NCI-H446 (cell line): ENCODE measurements around the gene TMED8.
"Not testable (repeated sequence)": the region's sequence is repeated elsewhere in the genome, so short reads cannot be mapped to it uniquely, and the experiment has no call there.

Experiments used
- DNase-seq, 2 experiments: peaks; one replicate each; lab custom pipeline; 2025; lab: John Stamatoyannopoulos, UW

The TMED8 gene

GRCh38 chr14:77322250-77322902, 54.5 kb downstream of the TMED8 start:
- no peak for DNase-seq

- peak; percentile 84 to 92 for DNase-seq
These were observed 56.5 kb downstream of the TMED8 start, which contains the start of gene POMT2 for GRCh38 chr14:77320238-77320935. Gene POMT2 (minus strand): TSS chr14:77320883. CDS start chr14:77320681, 202 bp downstream.

- no peak for DNase-seq
These were observed 57.5 kb downstream of the TMED8 start for GRCh38 chr14:77319422-77319821.

GRCh38 chr14:77318756-77319155, 58.1 kb downstream of the TMED8 start:
- DNase-seq: not testable (repeated sequence)

GRCh38 chr14:77318006-77318553, 58.8 kb downstream of the TMED8 start:
- DNase-seq: no peak

- peak in 1 of 2 experiments; percentile 37 for DNase-seq
These were observed 60.0 kb downstream of the TMED8 start for GRCh38 chr14:77316872-77317301.

- DNase-seq: no peak
These were observed 60.7 kb downstream of the TMED8 start for GRCh38 chr14:77316195-77316505.

GRCh38 chr14:77314539-77315457, 62.1 kb downstream of the TMED8 start:
- DNase-seq: no peak

GRCh38 chr14:77314043-77314442, 62.9 kb downstream of the TMED8 start:
- DNase-seq: no peak

- DNase-seq: no peak
These were observed 63.5 kb downstream of the TMED8 start for GRCh38 chr14:77313371-77313770.

GRCh38 chr14:77311217-77311616, 65.7 kb downstream of the TMED8 start:
- no peak for DNase-seq

- peak; percentile 9 to 57 for DNase-seq
These were observed 66.9 kb downstream of the TMED8 start for GRCh38 chr14:77310026-77310425.

GRCh38 chr14:77309131-77309530, 67.8 kb downstream of the TMED8 start:
- no peak for DNase-seq

GRCh38 chr14:77306851-77307496, 69.9 kb downstream of the TMED8 start:
- peak; percentile 21 to 63 for DNase-seq

- DNase-seq: no peak
These were observed 70.5 kb downstream of the TMED8 start for GRCh38 chr14:77306416-77306815.

- peak in 1 of 2 experiments; percentile 77 for DNase-seq
These were observed 71.2 kb downstream of the TMED8 start for GRCh38 chr14:77305696-77306095.

- DNase-seq: no peak
These were observed 73.3 kb downstream of the TMED8 start for GRCh38 chr14:77303417-77304156.

GRCh38 chr14:77302926-77303325, 74.0 kb downstream of the TMED8 start:
- DNase-seq: no peak

- peak; percentile 40 to 82 for DNase-seq
These were observed 75.8 kb downstream of the TMED8 start for GRCh38 chr14:77301103-77301502.

- no peak for DNase-seq
These were observed 77.1 kb downstream of the TMED8 start for GRCh38 chr14:77299771-77300170.

GRCh38 chr14:77296906-77297305, 80.0 kb downstream of the TMED8 start:
- no peak for DNase-seq
